HUDEP-2 (cell line): ENCODE measurements around the gene GPR34.
"Not testable (repeated sequence)": the region's sequence is repeated elsewhere in the genome, so short reads cannot be mapped to it uniquely, and the experiment has no call there.

ENCODE experiments used
- DNase-seq, 76 experiments: peaks; one replicate each; lab custom pipeline; 2025; ENCODE audit not compliant: unreplicated experiment in 76 of 76; lab: John Stamatoyannopoulos, UW

Gene GPR34, protein sequence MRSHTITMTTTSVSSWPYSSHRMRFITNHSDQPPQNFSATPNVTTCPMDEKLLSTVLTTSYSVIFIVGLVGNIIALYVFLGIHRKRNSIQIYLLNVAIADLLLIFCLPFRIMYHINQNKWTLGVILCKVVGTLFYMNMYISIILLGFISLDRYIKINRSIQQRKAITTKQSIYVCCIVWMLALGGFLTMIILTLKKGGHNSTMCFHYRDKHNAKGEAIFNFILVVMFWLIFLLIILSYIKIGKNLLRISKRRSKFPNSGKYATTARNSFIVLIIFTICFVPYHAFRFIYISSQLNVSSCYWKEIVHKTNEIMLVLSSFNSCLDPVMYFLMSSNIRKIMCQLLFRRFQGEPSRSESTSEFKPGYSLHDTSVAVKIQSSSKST

DNA sequence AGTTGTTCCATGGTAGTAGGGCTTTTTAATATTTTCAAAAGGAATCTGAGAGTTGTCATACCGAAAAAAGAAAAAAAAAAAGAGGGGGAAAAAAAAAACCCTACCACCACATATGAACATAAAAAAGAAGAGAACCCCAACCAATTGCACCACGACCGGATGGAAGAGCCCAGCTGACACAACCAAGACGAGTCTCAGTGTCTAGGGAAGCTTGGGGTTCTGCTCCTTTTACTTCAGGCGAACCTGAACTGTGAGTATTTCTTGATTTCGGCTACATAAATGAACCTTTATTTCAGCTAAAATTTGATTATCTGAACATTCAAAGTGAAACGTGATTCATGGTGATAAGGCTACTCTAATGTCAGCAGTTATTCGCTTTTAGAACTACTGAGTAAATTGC, at the start of gene GPR34:
Gene GPR34 (plus strand): TSS at position 139 of the 400 bp plus-strand sequence. CDS start 6,661 bp downstream, outside the sequence.
- DNase-seq = no peak

DNA sequence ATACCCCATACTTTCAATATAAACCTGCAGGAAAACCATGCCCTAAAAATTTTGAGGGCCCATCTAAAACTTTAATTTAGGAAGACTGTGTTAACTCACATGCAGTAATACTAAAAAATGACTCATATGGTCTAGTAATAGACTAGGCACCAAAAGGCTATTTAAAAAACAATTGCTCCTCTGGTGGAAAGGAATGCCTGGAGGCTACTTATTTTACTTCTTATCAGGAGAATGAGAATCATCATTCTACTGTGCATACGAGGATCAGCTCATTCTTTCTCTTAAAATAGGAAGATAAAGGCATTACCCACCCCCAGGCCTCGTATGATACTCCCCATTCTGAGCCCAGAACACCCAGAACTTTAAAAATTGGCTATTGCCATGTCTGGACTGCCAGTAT, 42.6 kb upstream of the GPR34 start:
- DNase-seq = not testable (repeated sequence)

DNA sequence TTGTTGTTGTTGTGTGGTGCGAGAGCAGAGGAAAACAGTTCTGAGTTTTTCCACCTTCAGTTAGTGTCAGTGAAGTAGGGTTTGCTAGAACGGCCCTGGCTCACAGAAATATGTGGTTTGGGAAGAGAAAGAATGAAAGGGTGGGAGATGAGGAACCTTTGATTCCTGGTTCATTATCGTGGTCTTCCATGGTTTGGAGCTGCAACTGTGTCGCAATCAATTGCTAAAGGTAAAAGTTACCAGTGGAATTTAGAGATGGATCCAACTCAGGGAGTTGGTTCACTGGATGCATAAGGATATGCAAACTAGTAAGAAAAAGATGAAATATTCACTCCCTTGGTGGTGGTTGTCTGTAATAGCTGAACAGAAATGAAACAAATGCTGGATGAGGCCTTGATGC, 35.6 kb upstream of the GPR34 start:
- DNase-seq = no peak

DNA sequence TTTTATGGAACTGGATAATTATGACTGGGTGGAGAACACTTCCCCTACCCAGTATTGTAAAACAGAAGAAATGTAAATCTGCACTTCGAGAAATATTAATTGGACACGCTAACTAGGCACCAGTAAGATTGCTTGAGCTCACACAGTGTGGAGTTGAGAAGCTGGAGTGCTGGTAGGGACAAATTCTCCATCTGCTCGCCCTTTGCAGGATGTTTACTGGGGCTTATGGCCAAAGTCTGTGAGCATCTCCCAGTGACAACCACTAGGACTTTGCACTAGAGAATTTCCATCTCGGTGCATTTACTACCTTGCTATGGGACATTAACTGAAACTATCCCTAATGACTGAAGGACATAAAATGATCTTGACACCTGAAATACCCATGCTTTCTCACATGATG, 33.7 kb upstream of the GPR34 start:
- DNase-seq = no peak

DNA sequence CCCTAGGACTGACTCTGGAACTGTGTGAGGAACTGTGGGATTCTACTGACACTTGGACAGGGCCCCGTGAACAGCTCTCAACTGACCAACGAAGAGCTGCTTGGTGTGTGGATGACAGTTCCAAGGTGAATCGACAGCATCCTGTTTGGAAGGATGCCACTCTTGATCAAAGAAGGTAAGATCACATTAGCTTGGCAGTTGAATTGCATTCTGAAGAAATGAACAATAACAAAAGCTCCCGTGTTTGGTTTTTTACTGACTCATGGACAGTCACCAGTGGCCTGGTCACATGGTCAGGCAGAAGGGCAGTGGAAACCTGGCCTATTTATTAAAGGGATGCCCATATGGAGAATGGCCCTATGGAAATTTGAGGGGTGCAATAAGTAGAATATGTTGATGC, 33.1 kb upstream of the GPR34 start:
- no peak for DNase-seq

DNA sequence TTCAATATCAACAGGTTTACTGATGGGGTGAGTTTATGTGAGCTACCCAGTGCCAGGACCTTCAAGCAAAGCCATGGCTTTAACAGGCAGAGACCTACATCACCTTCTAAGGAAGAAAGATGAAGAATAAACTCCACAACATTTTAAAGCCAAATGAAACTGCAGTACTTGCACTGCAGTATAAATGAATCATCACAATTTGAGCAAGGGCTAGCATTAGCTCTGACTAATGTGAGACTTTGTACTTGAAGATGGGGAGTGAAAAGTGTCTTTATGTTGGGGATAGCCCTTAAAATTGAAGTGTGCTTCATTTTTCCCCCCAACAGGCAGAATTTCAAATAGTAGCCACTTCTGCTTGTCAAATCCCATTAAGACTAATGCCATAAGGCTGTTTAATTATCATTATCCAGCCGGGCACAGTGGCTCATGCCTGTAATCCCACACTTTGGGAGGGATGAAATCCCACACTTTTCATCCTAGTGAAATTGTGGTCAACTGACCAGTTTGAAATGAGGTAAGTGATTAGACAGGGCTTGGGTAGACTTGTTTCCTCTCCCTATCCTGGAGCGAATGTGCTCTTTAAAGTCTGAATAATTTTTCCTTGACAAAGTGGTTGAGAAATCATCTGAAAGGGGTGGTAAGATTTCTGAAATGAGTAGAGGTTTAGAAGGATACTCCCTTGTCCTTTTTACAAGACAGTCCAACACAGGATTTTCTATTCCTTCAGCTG, 27.2 kb upstream of the GPR34 start:
- DNase-seq = no peak

DNA sequence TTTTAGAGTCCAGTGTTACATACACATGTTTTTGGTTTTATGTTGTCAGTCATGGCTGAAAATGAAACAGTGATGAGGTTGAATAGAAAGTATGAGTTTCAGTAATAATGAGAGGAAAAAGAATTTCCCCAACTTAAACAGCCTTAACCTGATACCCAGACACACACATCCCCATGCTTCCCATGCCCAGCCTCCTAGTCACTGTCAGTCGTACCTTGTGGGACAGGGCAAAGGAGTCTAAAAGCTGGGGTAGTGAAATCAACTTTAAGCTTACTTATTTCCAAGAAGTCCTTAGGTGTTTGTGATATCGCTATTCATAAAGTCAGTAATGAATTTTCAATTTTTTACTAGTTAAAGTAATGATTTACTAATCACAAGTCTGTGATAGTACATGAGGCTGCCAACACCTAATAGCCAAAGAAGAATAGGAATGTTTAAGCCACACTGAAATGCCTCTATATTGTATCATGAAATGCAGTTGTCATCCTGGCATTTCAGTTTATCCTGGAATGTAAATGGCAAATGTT, 24.3 kb upstream of the GPR34 start:
- no peak for DNase-seq

DNA sequence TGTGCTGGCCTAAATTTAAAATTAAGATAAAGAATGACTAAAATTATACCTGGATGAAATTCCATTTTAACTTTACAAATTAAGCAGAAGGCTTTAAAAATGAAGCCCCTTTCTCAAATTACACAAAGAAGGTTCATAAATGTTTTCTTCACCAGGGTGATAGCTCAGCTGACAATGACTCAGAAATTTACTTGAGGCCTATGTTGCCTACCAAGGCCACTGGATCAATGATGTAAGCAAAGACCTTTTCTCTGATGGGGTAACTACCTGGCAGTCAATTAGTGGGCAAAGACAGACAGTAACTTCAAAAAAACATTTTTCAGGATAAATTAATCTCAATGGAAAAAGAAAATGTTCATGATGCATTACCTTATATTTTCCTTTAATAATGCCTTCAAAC, 23.9 kb upstream of the GPR34 start:
- DNase-seq = no peak

DNA sequence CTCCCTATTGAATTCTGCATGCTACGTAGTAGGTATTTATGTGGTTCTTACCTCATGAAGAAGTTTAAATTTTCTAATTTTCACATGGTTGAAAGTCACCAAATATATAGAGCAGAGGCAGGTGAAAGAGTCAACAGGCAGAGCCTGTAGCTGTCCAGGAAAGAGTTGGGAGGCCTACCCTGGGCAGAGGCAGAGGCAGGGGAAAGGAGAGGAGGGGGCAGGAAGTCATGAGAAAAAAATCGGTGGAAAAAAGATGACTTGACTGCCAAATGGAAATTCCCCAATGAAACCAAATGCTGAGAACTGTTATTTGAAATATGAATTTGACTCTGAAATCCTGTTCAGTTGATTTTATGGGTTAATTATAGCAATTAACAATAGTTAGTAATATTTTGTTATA, 23.1 kb upstream of the GPR34 start:
- DNase-seq = no peak

DNA sequence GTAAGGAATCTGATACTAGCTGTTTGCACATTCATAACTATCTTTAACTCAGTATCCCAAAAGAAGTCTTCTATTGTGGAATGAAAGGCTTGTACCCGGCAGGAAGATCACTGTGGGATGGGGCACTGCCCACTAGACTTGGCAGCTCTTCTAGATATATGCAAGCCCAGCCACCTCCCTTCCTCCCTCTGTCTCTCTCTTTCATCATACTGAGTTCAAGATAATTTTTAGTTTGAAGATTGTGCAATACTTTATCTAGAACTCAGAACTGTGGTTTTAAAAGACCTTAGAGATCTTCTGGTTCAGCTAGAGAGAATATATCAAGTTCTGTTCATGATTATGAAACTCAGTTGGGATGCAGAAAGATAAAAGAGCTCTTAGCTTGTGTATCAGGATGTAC, 22.5 kb upstream of the GPR34 start:
- DNase-seq = peak in 37 of 76 experiments; percentile 0 to 65 (median 8)

DNA sequence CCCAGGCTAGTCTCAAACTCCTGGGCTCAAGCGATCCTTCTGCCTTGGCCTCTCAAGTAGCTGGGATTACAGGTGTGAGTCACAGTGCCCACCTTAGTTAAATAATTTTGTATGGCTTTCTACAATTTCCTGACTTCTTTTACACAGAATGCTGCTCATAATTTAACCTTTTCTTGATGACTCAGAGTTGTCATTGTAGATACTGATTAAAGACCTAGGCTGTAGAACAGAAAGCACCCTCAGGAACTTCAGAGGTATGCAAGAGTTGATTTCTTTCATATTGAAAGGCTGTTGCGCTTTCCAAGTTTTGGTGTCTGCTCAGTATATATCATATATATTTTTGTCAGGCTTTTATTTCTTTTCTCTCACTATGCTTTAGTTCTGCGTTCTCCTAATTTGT, 21.1 kb upstream of the GPR34 start:
- no peak for DNase-seq

DNA sequence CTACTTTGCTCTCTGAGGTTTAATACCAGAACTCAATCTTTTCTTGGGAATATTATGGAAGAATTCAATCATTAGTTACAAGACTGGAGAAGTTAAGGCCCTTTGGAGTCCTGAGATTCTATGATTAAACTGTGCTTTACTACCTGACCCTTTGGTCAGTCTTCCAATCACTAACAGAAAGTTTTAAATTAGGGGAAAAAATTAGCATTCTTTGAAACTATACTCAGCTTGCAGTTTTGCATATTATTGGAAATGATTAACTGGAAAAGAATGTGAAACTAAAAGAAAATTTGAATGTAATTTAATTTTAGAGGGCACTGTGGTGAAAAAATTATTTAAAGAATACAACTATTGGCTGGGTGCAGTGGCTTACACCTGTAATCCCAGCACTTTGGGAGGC, 18.7 kb upstream of the GPR34 start:
- DNase-seq = no peak

DNA sequence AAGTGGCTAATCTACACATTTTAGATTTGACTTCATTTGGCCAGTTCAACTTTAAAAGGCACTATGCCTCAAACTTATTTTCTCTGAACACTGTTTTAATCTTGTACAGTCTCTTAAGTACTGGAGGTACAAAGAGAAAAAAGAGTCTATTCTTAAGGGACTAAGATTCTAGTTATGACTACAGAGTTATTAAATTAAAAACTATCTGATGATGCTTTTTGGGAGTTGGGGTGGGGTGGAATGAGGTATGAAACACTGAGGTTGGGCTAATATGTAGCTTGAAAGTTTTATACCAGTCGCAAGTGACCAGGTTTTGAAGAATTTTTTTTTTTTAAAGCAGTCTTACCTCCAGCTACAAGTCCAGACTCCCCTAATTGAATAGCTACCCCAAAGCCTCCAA, 17.7 kb upstream of the GPR34 start:
- DNase-seq = no peak

DNA sequence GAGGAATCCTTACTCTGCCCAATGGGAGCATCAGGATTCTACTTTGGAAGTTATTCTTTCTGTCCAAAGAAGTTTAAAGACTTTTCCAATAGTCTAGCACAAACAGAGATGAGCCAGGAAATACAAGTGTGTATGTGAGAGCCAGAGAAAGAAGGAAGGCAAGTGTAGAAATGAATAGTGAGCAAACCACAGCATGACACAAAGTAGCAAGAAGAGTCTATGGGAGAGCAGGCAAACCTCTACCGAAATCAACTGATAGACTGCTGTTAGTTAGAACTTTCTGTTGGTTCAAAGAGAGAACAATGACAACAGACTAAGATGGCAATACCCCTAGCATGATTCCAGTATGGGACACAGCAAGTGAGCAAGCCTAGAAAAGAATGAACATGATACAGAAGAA, 16.1 kb upstream of the GPR34 start:
- no peak for DNase-seq

DNA sequence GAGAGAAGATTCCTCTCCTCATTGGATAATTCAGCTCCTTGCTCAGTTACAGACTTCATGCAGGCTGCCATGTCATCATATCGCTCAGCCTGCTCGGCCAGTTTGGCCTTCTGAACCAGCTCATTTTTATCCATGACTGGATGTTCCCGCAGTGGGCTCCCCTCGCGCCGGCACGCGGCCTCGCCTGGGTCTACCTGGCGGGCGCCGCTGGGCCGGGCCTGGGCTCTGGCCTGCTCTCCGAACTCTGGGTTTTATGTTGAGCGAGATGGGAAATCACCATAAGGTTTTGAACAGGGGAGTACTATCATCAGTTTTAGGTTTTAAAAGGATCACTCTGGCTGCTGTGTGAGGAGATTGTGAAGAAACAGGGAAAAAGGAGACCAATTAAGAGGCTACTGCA, 12.4 kb upstream of the GPR34 start:
- DNase-seq = not testable (repeated sequence)

DNA sequence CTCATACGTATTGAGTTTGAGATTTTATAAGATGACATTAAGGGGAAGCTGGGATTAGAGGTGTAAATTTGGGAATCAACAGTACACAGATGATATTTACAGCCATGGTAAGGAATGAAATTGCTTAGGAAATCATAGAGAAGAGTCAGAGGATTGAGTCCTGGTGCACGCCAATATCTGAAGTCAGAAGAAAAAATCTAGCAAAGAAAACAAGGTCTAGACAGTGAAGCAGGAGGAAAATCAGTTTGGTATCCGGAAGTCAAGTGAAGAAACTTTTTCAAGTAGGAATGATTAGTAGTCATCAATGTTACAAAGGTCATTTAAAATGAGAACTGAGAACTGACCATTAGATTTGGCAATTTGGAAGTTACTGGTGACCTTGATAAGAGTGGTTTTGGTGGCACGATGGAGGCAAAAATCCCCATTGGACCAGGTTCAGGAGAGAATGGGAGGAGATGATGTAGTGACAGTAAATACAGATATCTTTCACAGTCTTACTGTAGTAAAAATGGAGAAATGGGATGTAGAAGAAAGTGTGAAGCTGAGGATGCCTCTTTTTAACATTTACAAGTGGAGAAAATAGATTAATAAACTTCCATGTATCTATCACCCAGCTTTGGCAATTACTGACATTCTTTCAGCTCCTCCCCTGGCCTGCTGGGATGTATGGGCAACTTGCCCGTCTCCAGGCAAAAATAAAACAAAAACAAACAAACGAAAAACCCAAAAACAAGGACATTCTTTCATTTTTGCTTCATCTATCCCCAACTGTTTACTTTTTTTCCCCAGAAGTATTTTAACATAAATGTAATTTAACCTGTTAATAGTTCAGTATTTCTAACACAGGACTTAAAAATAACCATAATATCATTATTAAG, 11.4 kb upstream of the GPR34 start:
- no peak for DNase-seq

DNA sequence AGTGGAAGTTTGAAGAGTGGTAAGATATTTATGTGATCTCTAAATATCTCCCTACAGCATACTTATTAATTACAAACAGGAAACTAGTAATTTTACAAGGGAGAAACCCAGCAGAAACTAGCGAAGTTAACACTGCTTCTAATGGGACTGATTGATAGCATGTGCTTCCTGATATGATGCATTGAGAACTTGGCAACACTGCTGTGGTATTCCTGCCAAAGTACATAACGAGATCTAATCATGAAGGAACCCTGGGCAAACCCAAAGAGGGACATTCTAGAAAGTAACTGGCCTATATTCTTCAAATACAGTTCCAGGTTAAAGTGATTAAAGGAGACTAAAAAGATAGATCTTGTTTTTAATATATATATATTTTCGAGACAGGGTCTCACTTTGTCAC, 4.6 kb upstream of the GPR34 start:
- peak in 13 of 76 experiments; percentile 0 to 13 (median 2) for DNase-seq

DNA sequence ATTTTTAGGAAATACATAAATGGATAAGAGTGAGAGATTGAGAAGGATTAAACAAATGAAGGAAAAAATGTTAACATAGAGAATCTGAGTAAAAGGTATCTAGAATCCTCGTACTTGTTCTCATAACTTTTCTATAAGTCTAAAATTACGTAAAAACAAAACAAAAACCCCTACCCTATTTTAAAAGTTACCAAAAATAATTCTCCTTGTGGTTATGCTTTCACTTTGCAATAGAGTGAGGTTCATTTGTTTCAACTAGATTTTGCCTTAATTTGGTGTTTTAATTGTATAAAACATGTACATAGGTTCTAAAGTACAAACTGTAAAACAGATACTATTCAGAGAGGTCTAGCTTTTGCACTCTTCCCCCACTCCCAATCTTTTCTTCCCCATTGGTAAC, 3.8 kb upstream of the GPR34 start:
- no peak for DNase-seq

DNA sequence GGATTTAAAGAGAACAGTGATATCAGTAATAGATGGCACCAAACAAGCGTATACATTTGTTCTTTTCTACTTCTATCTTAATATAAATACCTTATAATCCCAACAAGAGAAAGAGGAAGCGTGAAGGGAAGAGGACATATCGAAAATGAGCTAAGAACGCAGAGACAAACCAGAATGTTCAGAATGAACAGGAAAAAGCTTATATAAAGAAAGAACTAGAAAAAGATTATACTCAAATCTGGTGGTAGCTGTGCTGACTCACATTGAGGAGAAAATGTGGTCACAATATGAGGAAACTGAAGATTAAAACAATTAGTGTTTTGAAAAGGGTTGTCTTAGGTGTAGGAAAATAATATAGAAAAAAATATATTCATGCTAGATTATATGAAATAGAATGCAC, 2.0 kb upstream of the GPR34 start:
- no peak for DNase-seq

DNA sequence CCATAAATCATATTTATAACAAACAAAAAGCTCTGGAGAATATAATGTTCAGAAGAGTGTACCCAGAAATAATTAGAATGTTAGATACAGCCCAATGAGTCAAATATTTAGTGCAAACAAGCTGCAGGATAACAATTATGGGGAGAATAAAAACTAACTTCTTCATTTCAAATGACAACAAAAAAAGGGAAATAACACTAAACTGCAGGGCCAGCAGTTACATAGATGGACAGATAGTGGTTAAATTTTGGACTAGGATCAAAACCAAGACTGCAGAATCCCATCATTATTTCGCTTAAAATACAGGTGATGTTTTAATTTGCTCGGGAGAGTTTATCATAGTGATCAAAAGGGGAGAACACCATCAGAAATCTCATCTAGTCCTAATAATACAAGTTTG, 617 bp upstream of the GPR34 start:
- DNase-seq = peak in 3 of 76 experiments; percentile 0 to 29 (median 3)

DNA sequence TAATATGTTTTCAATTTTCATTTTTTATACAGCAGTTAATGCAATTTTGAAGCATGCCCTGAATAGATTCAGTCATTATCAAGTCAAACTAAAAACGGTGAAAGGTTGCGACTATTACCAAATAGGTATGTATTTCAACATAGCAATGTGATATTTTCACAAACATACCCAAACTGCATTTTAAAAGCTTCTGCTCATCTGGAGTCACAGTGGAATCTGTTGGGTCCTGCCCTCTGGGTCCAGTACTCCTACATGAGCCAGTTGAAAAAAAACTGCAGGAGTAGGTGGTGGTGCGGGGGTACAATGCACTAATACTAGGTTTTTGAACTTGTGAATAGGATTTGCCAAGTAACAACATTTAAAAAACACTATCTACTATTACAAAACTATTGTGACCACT, 938 bp downstream of the GPR34 start:
- no peak for DNase-seq
